BE2C (cell line): ENCODE results near the gene DLL3.
"Not testable (repeated sequence)": the region's sequence is repeated elsewhere in the genome, so short reads cannot be mapped to it uniquely, and the experiment has no call there.

Experiments used
- DNase-seq: peaks from one replicate; pipeline ENCODE4 v3.0.0-alpha.2; 2020
- H3K27me3 ChIP-seq: fragments of 250-450 bp; sonication (Bioruptor Pico); 2 replicates; pipeline ENCODE4 v1.5.1; 2020; ENCODE audit warnings: mild to moderate bottlenecking
- H3K36me3 ChIP-seq: fragments of 250-450 bp; sonication (Bioruptor Pico); 2 replicates; pipeline ENCODE4 v1.5.1; 2020; ENCODE audit warnings: mild to moderate bottlenecking
- H3K4me1 ChIP-seq: fragments of 250-450 bp; sonication (Bioruptor Pico); 2 replicates; pipeline ENCODE4 v1.5.1; 2020
- H3K4me3 ChIP-seq: 2 replicates; pipeline ENCODE4 v1.5.1; 2011; ENCODE audit warnings: low read depth, low read length
- H3K9me3 ChIP-seq: fragments of 250-450 bp; sonication (Bioruptor Pico); 2 replicates; pipeline ENCODE4 v1.5.1; 2020
- TF ChIP-seq, protein P1 (sequence below): IDR thresholded peaks from 2 replicates; pipeline ENCODE4 v1.5.1; 2012; ENCODE audit warnings: mild to moderate bottlenecking, low read depth, low read length

DLL3 gene

DNA sequence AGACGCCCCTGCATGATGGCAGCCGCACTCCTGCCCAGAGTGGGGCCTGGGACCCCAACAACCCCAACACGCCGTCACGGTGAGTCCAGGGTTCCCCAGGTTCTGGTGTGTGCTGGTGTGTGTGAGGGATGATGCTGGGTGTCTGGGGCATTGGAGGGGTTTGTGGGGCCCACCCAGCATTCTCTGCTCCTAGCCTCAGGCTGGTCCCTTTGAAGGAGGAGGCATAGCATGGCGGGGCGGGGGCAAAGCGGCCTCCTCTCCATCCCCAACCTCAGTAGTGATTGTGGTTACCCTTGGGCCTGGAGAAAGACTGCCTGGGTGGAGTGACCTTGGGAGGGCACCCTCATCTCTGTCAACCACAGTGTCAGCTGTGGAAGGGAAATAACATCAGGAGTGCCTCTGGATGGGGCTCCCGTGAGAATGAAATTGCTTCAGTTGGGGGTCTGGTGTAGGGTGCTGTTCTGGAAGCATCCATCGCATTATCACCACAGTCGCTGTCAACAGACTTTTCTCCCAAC is 25.2 kb upstream of the DLL3 start:
- Histone ChIP-seq H3K27me3 (no peaks in the 10 kb centered on the region), H3K4me1 (no peaks in the 10 kb centered on the region), H3K9me3 (no peaks in the 10 kb centered on the region), H3K36me3 (peaks cover 75% of the 10 kb centered on the region), H3K4me3 (no peak overlapping the region)
- TF ChIP-seq, protein P1, sequence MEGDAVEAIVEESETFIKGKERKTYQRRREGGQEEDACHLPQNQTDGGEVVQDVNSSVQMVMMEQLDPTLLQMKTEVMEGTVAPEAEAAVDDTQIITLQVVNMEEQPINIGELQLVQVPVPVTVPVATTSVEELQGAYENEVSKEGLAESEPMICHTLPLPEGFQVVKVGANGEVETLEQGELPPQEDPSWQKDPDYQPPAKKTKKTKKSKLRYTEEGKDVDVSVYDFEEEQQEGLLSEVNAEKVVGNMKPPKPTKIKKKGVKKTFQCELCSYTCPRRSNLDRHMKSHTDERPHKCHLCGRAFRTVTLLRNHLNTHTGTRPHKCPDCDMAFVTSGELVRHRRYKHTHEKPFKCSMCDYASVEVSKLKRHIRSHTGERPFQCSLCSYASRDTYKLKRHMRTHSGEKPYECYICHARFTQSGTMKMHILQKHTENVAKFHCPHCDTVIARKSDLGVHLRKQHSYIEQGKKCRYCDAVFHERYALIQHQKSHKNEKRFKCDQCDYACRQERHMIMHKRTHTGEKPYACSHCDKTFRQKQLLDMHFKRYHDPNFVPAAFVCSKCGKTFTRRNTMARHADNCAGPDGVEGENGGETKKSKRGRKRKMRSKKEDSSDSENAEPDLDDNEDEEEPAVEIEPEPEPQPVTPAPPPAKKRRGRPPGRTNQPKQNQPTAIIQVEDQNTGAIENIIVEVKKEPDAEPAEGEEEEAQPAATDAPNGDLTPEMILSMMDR: no peak
- DNase-seq: no peak

DNA sequence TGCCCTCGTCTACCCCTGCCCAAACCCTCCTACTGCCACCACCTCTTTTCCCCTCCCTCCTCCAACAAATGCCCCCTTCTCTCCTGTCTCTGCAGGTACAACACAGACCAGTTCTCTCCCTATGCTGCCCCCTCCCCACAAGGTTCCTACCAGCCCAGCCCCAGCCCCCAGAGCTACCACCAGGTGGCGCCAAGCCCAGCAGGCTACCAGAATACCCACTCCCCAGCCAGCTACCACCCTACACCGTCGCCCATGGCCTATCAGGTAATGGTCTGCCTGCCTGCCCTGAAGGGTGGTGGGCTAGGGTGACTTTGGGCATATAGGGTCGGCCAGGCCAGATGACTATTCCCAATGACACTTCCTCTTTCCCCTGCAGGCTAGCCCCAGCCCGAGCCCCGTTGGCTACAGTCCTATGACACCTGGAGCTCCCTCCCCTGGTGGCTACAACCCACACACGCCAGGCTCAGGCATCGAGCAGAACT is 24.6 kb upstream of the DLL3 start:
- H3K27me3 ChIP-seq: no peaks in the 10 kb centered on the region
- H3K4me1 ChIP-seq: no peaks in the 10 kb centered on the region
- TF ChIP-seq, protein P1: peak; percentile 90
- no peaks in the 10 kb centered on the region for H3K9me3 ChIP-seq
- H3K36me3 ChIP-seq: peaks cover 68% of the 10 kb centered on the region
- peak; percentile 86 for DNase-seq
- H3K4me3 ChIP-seq: no peak overlapping the region

DNA sequence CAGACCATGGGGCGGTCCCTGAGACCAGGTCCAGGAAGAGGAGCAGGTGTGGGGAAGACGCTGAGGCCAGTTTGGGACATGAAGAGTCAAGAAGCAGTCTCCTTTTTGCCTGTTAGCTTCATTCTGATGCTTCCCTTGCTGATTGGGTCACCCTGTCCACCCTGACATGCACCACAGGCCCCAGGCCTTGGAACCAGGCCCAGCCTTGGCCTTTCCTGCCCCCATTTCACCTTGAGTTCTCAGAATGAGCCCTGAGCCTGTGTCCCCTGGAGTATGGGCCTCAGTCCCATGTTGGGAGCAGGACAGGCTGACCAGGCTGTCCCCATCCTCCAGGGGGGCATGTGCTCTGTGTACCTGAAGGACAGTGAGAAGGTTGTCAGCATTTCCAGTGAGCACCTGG is 23.0 kb upstream of the DLL3 start:
- TF ChIP-seq, protein P1: no peak
- H3K36me3 ChIP-seq: peaks cover 52% of the 10 kb centered on the region

DNA sequence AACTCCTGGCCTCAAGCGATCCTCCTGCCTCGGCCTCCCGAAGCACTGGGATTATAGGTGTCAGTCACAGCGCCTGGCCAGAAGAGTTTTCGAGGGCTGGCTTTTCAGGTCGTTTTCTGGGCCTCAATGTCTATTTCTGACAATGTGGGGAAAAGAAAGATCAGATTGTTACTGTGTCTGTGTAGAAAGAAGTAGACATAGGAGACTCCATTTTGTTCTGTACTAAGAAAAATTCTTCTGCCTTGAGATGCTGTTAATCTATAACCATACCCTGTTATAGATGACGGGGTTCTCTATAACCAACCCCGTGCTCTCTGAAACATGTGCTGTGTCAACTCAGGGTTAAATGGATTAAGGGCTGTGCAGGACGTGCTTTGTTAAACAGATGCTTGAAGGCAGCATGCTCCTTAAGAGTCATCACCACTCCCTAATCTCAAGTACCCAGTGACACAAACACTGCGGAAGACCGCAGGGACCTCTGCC is 19.4 kb upstream of the DLL3 start:
- not testable (repeated sequence) for H3K27me3 ChIP-seq, DNase-seq, H3K4me1 ChIP-seq, H3K9me3 ChIP-seq, H3K4me3 ChIP-seq
- peaks cover 28% of the 10 kb centered on the region for H3K36me3 ChIP-seq

More for the DNA sequence above, 23.0 kb upstream of the DLL3 start:
- no peak for DNase-seq
- Histone ChIP-seq H3K4me1 (peaks cover 4% of the 10 kb centered on the region; the same call in 1 of the 2 replicates), H3K9me3 (no peaks in the 10 kb centered on the region), H3K27me3 (no peaks in the 10 kb centered on the region), H3K4me3 (no peak overlapping the region)

DNA sequence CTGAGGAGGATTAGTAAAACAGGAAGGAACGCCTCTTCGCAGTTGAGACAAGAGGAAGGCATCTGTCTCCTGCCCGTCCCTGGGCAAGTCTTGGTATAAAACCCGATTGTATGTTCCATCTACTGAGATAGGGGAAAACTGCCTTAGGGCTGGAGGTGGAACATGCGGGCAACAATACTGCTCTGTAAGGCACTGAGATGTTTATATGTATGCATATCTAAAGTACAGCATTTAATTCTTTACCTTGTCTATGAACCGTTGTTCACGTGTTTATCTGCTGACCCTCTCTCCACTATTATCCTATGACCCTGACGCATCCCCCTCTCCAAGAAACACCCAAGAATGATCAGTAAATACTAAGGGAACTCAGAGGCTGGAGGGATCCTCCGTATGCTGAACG is 18.8 kb upstream of the DLL3 start:
- H3K27me3 ChIP-seq: no peaks in the 10 kb centered on the region
- H3K36me3 ChIP-seq: peaks cover 25% of the 10 kb centered on the region
- peak overlapping the region; percentile 80 for H3K4me3 ChIP-seq
- TF ChIP-seq, protein P1: no peak
- DNase-seq: no peak
- no peaks in the 10 kb centered on the region for H3K9me3 ChIP-seq
- H3K4me1 ChIP-seq: peaks cover 4% of the 10 kb centered on the region; the same call in 1 of the 2 replicates

DNA sequence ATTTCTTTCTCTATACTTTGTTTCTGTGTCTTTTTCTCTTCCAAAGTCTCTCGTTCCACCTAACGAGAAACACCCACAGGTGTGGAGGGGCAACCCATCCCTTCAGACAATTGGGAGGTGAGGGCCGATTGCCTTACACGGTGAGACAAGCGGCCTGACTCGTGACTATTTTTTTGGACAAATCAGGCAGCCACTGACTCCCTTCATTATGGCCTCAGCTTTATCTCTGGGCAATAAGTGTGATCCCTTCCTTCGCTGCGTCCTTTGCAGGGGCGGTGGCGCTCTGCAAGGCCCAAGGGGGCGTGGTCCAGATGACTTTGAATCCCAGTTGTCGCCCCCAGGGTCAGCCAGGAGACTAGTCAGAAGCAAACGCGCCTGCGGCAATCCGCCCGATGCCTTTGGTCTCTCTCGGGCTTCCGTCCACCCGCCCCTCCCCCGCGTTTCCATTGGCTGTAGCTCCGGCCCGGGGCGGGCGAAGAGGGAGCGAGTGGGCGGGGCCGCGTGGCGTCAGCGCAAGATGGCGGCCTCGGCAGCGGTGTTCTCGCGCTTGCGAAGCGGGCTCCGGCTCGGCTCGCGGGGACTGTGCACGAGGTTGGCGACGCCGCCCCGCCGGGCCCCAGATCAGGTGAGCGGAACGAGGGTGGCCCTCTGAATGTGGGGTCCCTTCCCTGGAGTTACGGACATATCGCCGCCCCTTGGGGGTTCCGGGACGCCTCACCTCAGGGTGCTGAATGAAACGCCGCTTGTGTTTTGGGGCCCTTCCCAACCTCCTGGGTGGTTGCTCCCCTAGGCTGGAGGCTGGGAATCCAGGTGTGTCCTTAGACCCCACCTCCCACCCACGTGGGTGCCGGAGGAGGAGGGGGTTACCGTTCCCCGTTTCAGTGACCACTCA is 18.2 kb upstream of the DLL3 start, which contains the start of gene TIMM50:
Gene TIMM50, plus strand, starts transcription at position 502 of the 892 bp plus-strand sequence. Its CDS starts 16 bp downstream, at position 518.
- TF ChIP-seq, protein P1: no peak

More for the DNA sequence above, 18.2 kb upstream of the DLL3 start, which contains the start of gene TIMM50:
- DNase-seq: peak; percentile 100
- H3K36me3 ChIP-seq: peaks cover 21% of the 10 kb centered on the region
- no peaks in the 10 kb centered on the region for H3K9me3 ChIP-seq
- peak within 1 kb of the TSS; percentile 80 for H3K4me3 ChIP-seq
- no peaks in the 10 kb centered on the region for H3K27me3 ChIP-seq
- peaks cover 4% of the 10 kb centered on the region; the same call in 1 of the 2 replicates for H3K4me1 ChIP-seq
